Stimulated activated memory B cell treated with anti-CD40 and anti-IgM and Interleukin-4, amounts not matched to agents 10 μg/mL and 1 μg/mL and 100 μg/mL, for 72 hours (primary cell): ENCODE results near the gene CNGB1.

ENCODE experiments used
- ATAC-seq: fragments of 150-1000 bp; cut with Tn5 transposase; 2 replicates; pipeline ENCODE4 v1.10.0; 2021
- H3K27ac Mint-ChIP-seq: one replicate; pipeline ENCODE4 v1.8.0; 2022; ENCODE audit warnings: mild to moderate bottlenecking, mixed read lengths
- H3K27me3 Mint-ChIP-seq: one replicate; pipeline ENCODE4 v1.8.0; 2022; ENCODE audit warnings: mixed read lengths
- H3K36me3 Mint-ChIP-seq: one replicate; pipeline ENCODE4 v1.8.0; 2022; ENCODE audit warnings: mixed read lengths
- H3K4me1 Mint-ChIP-seq: one replicate; pipeline ENCODE4 v1.8.0; 2022; ENCODE audit warnings: mixed read lengths
- H3K4me3 Mint-ChIP-seq: one replicate; pipeline ENCODE4 v1.8.0; 2022; ENCODE audit warnings: mild to moderate bottlenecking, moderate library complexity, mixed read lengths
- H3K9me3 Mint-ChIP-seq: one replicate; pipeline ENCODE4 v1.8.0; 2022; ENCODE audit warnings: mixed read lengths

CNGB1 gene

GRCh38 chr16:57969451-57970123 is 1.3 kb downstream of the CNGB1 start:
- Mint-ChIP-seq H3K27me3 (peaks cover 39% of the 10 kb centered on the region), H3K4me3 (no peak overlapping the region), H3K9me3 (peaks cover 2% of the 10 kb centered on the region), H3K27ac (no peak overlapping the region), H3K4me1 (no peaks in the 10 kb centered on the region), H3K36me3 (no peaks in the 10 kb centered on the region)
- ATAC-seq: peak; percentile 18

- no peaks in the 10 kb centered on the region for H3K4me1 Mint-ChIP-seq
- H3K9me3 Mint-ChIP-seq: peaks cover 2% of the 10 kb centered on the region
- no peaks in the 10 kb centered on the region for H3K36me3 Mint-ChIP-seq
- no peak overlapping the region for H3K27ac Mint-ChIP-seq
- peaks cover 40% of the 10 kb centered on the region for H3K27me3 Mint-ChIP-seq
- ATAC-seq: no peak
- no peak overlapping the region for H3K4me3 Mint-ChIP-seq
These were observed 3.0 kb downstream of the CNGB1 start for GRCh38 chr16:57967916-57968315.

- Mint-ChIP-seq H3K27ac (no peak overlapping the region), H3K4me3 (no peak overlapping the region), H3K9me3 (peaks cover 2% of the 10 kb centered on the region), H3K4me1 (no peaks in the 10 kb centered on the region), H3K36me3 (no peaks in the 10 kb centered on the region), H3K27me3 (peaks cover 40% of the 10 kb centered on the region)
- ATAC-seq: no peak
These were observed 3.9 kb downstream of the CNGB1 start for GRCh38 chr16:57966986-57967385.

GRCh38 chr16:57966204-57966771 is 4.6 kb downstream of the CNGB1 start:
- H3K4me3 Mint-ChIP-seq: no peak overlapping the region
- H3K27me3 Mint-ChIP-seq: peaks cover 40% of the 10 kb centered on the region
- H3K36me3 Mint-ChIP-seq: no peaks in the 10 kb centered on the region
- ATAC-seq: no peak
- peaks cover 2% of the 10 kb centered on the region for H3K9me3 Mint-ChIP-seq
- no peaks in the 10 kb centered on the region for H3K4me1 Mint-ChIP-seq
- H3K27ac Mint-ChIP-seq: no peak overlapping the region

- H3K9me3 Mint-ChIP-seq: peaks cover 2% of the 10 kb centered on the region
- no peaks in the 10 kb centered on the region for H3K4me1 Mint-ChIP-seq
- ATAC-seq: no peak
- no peak overlapping the region for H3K4me3 Mint-ChIP-seq
- no peaks in the 10 kb centered on the region for H3K36me3 Mint-ChIP-seq
- H3K27me3 Mint-ChIP-seq: peaks cover 40% of the 10 kb centered on the region
- no peak overlapping the region for H3K27ac Mint-ChIP-seq
These were observed 6.7 kb downstream of the CNGB1 start for GRCh38 chr16:57964157-57964700.

GRCh38 chr16:57962756-57963155 is 8.2 kb downstream of the CNGB1 start:
- no peak overlapping the region for H3K4me3 Mint-ChIP-seq
- no peaks in the 10 kb centered on the region for H3K36me3 Mint-ChIP-seq
- H3K27me3 Mint-ChIP-seq: peaks cover 54% of the 10 kb centered on the region
- ATAC-seq: no peak
- no peaks in the 10 kb centered on the region for H3K4me1 Mint-ChIP-seq
- H3K9me3 Mint-ChIP-seq: peaks cover 2% of the 10 kb centered on the region
- H3K27ac Mint-ChIP-seq: no peak overlapping the region

GRCh38 chr16:57962046-57962445 is 8.9 kb downstream of the CNGB1 start:
- Mint-ChIP-seq H3K9me3 (peaks cover 2% of the 10 kb centered on the region), H3K4me3 (no peak overlapping the region), H3K27ac (no peak overlapping the region), H3K36me3 (no peaks in the 10 kb centered on the region), H3K4me1 (no peaks in the 10 kb centered on the region), H3K27me3 (peaks cover 56% of the 10 kb centered on the region)
- no peak for ATAC-seq

- no peak overlapping the region for H3K27ac Mint-ChIP-seq
- H3K4me3 Mint-ChIP-seq: no peak overlapping the region
- ATAC-seq: no peak
- H3K27me3 Mint-ChIP-seq: peaks cover 56% of the 10 kb centered on the region
- H3K4me1 Mint-ChIP-seq: no peaks in the 10 kb centered on the region
- H3K36me3 Mint-ChIP-seq: no peaks in the 10 kb centered on the region
- peaks cover 2% of the 10 kb centered on the region for H3K9me3 Mint-ChIP-seq
These were observed 9.4 kb downstream of the CNGB1 start for GRCh38 chr16:57961538-57961937.

GRCh38 chr16:57960826-57961472 is 10.0 kb downstream of the CNGB1 start:
- peaks cover 2% of the 10 kb centered on the region for H3K9me3 Mint-ChIP-seq
- H3K4me1 Mint-ChIP-seq: no peaks in the 10 kb centered on the region
- no peaks in the 10 kb centered on the region for H3K36me3 Mint-ChIP-seq
- H3K4me3 Mint-ChIP-seq: no peak overlapping the region
- peaks cover 56% of the 10 kb centered on the region for H3K27me3 Mint-ChIP-seq
- H3K27ac Mint-ChIP-seq: no peak overlapping the region
- no peak for ATAC-seq

GRCh38 chr16:57960310-57960709 is 10.6 kb downstream of the CNGB1 start:
- Mint-ChIP-seq H3K27me3 (peaks cover 56% of the 10 kb centered on the region), H3K4me3 (no peak overlapping the region), H3K9me3 (peaks cover 2% of the 10 kb centered on the region), H3K36me3 (no peaks in the 10 kb centered on the region), H3K4me1 (no peaks in the 10 kb centered on the region), H3K27ac (no peak overlapping the region)
- ATAC-seq: no peak

- peaks cover under 1% of the 10 kb centered on the region for H3K9me3 Mint-ChIP-seq
- no peaks in the 10 kb centered on the region for H3K36me3 Mint-ChIP-seq
- no peaks in the 10 kb centered on the region for H3K4me1 Mint-ChIP-seq
- no peak overlapping the region for H3K4me3 Mint-ChIP-seq
- no peak overlapping the region for H3K27ac Mint-ChIP-seq
- H3K27me3 Mint-ChIP-seq: peaks cover 56% of the 10 kb centered on the region
- ATAC-seq: no peak
These were observed 11.1 kb downstream of the CNGB1 start for GRCh38 chr16:57959804-57960203.

- H3K27me3 Mint-ChIP-seq: peaks cover 56% of the 10 kb centered on the region
- no peak overlapping the region for H3K4me3 Mint-ChIP-seq
- H3K9me3 Mint-ChIP-seq: no peaks in the 10 kb centered on the region
- no peaks in the 10 kb centered on the region for H3K36me3 Mint-ChIP-seq
- H3K27ac Mint-ChIP-seq: no peak overlapping the region
- ATAC-seq: no peak
- H3K4me1 Mint-ChIP-seq: no peaks in the 10 kb centered on the region
These were observed 11.8 kb downstream of the CNGB1 start for GRCh38 chr16:57959121-57959520.

GRCh38 chr16:57958544-57958943 is 12.4 kb downstream of the CNGB1 start:
- Mint-ChIP-seq H3K9me3 (no peaks in the 10 kb centered on the region), H3K36me3 (no peaks in the 10 kb centered on the region), H3K27ac (no peak overlapping the region), H3K4me1 (no peaks in the 10 kb centered on the region), H3K4me3 (no peak overlapping the region), H3K27me3 (peaks cover 55% of the 10 kb centered on the region)
- ATAC-seq: no peak

- H3K27ac Mint-ChIP-seq: no peak overlapping the region
- no peaks in the 10 kb centered on the region for H3K9me3 Mint-ChIP-seq
- no peak overlapping the region for H3K4me3 Mint-ChIP-seq
- no peak for ATAC-seq
- no peaks in the 10 kb centered on the region for H3K36me3 Mint-ChIP-seq
- no peaks in the 10 kb centered on the region for H3K4me1 Mint-ChIP-seq
- peaks cover 51% of the 10 kb centered on the region for H3K27me3 Mint-ChIP-seq
These were observed 13.1 kb downstream of the CNGB1 start for GRCh38 chr16:57957673-57958392.

- H3K27ac Mint-ChIP-seq: no peak overlapping the region
- no peak for ATAC-seq
- H3K36me3 Mint-ChIP-seq: no peaks in the 10 kb centered on the region
- no peaks in the 10 kb centered on the region for H3K4me1 Mint-ChIP-seq
- no peak overlapping the region for H3K4me3 Mint-ChIP-seq
- H3K27me3 Mint-ChIP-seq: peaks cover 50% of the 10 kb centered on the region
- no peaks in the 10 kb centered on the region for H3K9me3 Mint-ChIP-seq
These were observed 13.8 kb downstream of the CNGB1 start for GRCh38 chr16:57956924-57957672.
